ENCODE data around the gene AFF3.

AFF3 gene

DNA sequence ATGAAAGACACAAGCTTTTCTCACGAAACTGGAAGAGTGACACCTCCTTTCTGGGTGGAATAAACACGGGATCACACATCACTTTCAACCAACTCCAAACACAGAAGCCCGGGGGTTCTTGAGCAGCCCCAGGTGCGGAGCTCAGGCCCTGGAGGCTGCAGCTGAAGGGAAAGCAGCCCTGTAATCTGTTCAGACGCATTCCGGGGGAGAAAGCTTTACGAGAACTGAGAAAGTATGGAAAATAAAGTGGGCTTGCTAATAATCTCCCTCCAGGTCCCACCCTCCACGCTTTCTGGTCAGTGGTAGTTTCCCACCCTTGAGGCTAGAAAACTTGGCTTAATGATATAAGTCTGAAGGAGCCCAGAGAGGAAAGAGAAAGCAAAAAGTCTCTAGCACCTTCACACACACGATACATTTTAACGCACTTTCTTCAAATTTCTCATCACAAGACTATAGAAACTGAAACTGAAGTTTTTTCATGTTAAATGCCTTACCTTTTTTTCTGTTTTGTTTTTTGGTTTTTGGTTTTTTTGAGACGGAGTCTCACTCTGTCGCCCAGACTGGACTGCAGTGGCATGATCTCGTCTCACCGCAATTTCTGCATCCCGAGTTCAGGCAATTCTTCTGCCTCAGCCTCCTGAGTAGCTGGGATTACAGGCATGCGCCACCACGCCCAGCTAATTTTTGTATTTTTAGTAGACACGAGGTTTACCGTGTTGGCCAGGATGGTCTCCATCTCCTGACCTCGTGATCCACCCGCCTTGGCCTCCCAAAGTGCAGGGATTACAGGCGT lies 141.3 kb downstream of the AFF3 start:
- no peak overlapping the region for H3K4me3 ChIP-seq (ENCODE audit: low read depth, low read length)
- TF ChIP-seq, protein P1, sequence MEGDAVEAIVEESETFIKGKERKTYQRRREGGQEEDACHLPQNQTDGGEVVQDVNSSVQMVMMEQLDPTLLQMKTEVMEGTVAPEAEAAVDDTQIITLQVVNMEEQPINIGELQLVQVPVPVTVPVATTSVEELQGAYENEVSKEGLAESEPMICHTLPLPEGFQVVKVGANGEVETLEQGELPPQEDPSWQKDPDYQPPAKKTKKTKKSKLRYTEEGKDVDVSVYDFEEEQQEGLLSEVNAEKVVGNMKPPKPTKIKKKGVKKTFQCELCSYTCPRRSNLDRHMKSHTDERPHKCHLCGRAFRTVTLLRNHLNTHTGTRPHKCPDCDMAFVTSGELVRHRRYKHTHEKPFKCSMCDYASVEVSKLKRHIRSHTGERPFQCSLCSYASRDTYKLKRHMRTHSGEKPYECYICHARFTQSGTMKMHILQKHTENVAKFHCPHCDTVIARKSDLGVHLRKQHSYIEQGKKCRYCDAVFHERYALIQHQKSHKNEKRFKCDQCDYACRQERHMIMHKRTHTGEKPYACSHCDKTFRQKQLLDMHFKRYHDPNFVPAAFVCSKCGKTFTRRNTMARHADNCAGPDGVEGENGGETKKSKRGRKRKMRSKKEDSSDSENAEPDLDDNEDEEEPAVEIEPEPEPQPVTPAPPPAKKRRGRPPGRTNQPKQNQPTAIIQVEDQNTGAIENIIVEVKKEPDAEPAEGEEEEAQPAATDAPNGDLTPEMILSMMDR (IDR thresholded peaks at IDR 0.05; ENCODE audit: control insufficient read depth, extremely low read depth, insufficient read depth): no peak
- DNase-seq (ENCODE audit: low read depth): no peak

DNA sequence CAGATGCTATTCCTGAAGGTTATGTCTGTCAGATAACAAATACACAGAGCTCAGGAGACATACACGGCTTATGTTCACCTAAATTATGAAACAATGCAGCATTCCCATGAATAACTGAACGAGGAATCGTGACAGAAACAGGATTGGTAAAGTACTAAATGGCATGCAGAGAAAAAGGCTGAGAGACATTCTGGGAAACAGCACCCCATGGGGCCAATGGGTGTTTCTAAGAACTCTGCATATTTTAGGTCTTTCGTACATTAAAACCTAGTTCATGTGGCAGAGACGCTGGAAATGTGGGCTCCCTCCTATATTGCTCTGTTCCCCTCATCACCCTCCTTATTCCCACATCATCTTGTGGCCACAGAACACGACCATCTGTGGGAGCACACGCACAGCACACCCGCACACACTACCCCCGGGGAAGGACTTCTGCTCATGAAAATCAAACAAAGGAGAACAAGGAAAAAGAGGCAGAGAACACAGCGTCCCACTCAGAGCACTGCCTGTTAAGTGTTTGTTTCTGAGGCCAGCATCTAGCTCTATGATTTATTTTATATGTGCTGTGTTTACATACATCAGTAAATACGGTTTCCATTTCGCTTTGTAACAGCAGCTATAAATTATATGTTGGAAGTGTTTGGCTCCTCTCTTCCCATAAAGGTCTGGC lies 143.6 kb downstream of the AFF3 start:
- peak; percentile 94 for DNase-seq (ENCODE audit: low read depth)
- TF ChIP-seq, protein P1 (IDR thresholded peaks at IDR 0.05; ENCODE audit: control insufficient read depth, extremely low read depth, insufficient read depth): no peak

DNA sequence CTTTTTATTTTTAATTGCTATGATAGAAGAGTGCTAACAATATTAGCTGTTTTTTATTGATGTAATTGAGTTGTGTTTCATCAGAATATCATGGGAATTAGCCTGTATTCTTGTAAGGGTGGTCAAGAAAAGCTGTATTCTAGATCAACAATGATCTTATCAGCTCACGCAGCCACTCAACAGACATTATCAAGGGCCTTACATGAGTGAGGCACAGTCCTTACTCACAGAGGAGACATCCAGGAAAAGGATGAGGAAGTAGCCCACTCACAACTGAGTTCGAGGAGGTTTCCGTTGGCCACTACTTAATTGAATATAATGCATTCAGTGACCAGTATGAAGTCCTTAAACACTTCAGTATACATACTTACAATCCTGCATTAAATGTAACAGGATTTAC lies 152.5 kb downstream of the AFF3 start:
- no peak overlapping the region for H3K4me3 ChIP-seq (ENCODE audit: low read depth, low read length)
- TF ChIP-seq, protein P1 (IDR thresholded peaks at IDR 0.05; ENCODE audit: control insufficient read depth, extremely low read depth, insufficient read depth): no peak
- DNase-seq (ENCODE audit: low read depth): no peak

More for the DNA sequence above, 143.6 kb downstream of the AFF3 start:
- no peak overlapping the region for H3K4me3 ChIP-seq (ENCODE audit: low read depth, low read length)

DNA sequence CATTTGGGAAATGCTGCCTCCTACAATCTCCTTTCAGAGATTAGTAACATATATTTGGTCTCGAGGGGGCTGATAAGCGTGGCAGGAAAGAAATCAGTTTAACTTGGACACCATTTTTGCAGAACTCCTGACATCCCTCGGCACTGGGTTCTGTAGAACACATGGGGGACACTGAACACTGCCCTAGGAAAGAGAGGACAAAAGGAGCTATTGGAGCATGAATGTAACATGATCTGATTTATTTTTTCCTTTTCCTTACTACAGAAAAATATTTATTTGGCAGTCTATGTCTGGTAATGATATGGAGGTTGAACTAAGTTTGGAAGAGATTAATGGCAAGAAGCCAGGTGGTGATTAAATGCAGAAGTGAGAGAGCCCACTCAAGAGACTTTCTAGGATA lies 153.8 kb downstream of the AFF3 start:
- H3K4me3 ChIP-seq (ENCODE audit: low read depth, low read length): no peak overlapping the region
- DNase-seq (ENCODE audit: low read depth): no peak
- TF ChIP-seq, protein P1 (IDR thresholded peaks at IDR 0.05; ENCODE audit: control insufficient read depth, extremely low read depth, insufficient read depth): no peak

DNA sequence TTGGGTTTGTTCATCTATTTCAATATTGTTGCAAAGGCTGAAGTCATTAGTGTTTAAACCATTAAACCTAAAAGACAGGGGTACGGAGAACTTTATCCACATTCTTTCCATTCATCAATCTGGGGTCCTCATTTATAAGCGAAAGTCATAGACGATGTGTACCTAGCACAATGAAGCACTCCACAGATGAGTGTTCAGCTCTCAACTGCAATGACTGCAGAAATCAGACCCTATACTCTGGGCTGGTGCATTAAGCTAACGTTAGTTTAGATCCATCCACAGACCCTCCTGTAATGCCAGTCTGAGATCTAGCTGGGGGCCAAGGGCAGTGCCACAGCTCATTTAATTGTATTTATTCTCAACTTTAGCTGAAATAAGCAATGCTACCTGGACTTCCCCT lies 155.2 kb downstream of the AFF3 start:
- no peak for DNase-seq (ENCODE audit: low read depth)
- TF ChIP-seq, protein P1 (IDR thresholded peaks at IDR 0.05; ENCODE audit: control insufficient read depth, extremely low read depth, insufficient read depth): no peak
- no peak overlapping the region for H3K4me3 ChIP-seq (ENCODE audit: low read depth, low read length)

DNA sequence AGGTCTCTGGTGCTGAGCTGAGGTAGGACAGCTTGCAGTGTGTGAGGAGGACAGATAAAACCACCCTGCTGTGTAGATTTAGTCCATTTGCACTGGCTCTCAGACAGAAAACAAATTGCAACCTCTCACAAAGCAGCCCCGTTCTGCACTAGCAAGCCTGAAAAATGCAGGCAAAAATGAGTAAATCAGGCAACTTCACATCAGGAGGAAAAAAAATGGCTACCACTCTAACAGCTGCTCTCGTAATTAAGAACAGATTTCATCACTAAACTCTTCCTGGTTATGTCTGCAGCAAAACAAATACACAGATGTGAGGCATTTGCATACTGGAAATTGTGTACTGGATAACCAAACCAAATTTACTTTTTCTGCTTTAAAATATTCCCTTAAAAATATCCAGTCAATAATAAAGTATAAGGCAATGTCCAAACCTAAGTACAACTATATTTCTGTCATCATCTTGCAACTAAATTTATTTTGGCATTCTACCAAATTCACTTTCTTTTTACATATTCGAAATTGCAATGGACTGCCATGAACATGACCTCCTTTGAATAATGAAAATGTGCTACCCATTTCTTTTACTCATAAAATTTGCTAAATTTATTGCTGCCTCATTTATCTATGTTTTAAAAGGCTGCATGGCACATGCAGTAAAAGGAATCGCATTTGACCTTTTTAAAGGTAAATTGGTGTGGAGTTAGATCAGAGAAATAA lies 157.4 kb downstream of the AFF3 start:
- DNase-seq (ENCODE audit: low read depth): no peak

More for the DNA sequence above, 157.4 kb downstream of the AFF3 start:
- H3K4me3 ChIP-seq (ENCODE audit: low read depth, low read length): no peak overlapping the region
- TF ChIP-seq, protein P1 (IDR thresholded peaks at IDR 0.05; ENCODE audit: control insufficient read depth, extremely low read depth, insufficient read depth): no peak

All from LNCaP clone FGC (cell line).